Small intestine (tissue), 7 donors: Measurements from ENCODE around the gene KCNN3. TPM values are rescaled to one million over a fixed set of nuclear protein-coding genes. Genes with fewer than 3 reads are reported as not detected.

Experiments used
- DNase-seq, 2 donors: peaks; one replicate each; pipeline versions ENCODE4 v3.0.0 to v3.0.0-alpha.2; 2013
- FAIRE-seq: peaks from 2 replicates; lab custom pipeline; 2012; peaks lifted over from hg19 to GRCh38; lab: Jason Lieb, UNC
- H3K27ac ChIP-seq, 3 donors: one replicate each; pipeline ENCODE4 v1.5.1; 2013; ENCODE audit warnings: low read length in 2 of 3, mild to moderate bottlenecking in 2 of 3, control low read depth in 1 of 3, inconsistent platforms in 1 of 3, low read depth in 1 of 3, moderate library complexity in 1 of 3
- H3K27me3 ChIP-seq, 3 donors: one replicate each; pipeline ENCODE4 v1.6.1; 2013; ENCODE audit warnings: low read length in 3 of 3, inconsistent platforms in 1 of 3; ENCODE audit not compliant: control insufficient read depth in 3 of 3, insufficient read depth in 3 of 3
- H3K36me3 ChIP-seq, 3 donors: one replicate each; pipeline ENCODE4 v1.6.1; 2013; ENCODE audit warnings: low read length in 3 of 3, inconsistent platforms in 1 of 3, low read depth in 1 of 3, mild to moderate bottlenecking in 1 of 3, moderate library complexity in 1 of 3; ENCODE audit not compliant: control insufficient read depth in 3 of 3, insufficient read depth in 2 of 3
- H3K4me1 ChIP-seq, 3 donors: one replicate each; pipeline ENCODE4 v1.6.1; 2013; ENCODE audit warnings: low read length in 2 of 3, inconsistent platforms in 1 of 3, low read depth in 1 of 3, mild to moderate bottlenecking in 1 of 3, moderate library complexity in 1 of 3; ENCODE audit not compliant: control insufficient read depth in 3 of 3, insufficient read depth in 2 of 3
- H3K4me3 ChIP-seq, 3 donors: one replicate each; pipeline ENCODE4 v1.5.1; 2013; ENCODE audit warnings: low read length in 3 of 3, control low read depth in 1 of 3, inconsistent platforms in 1 of 3, low read depth in 1 of 3, mild to moderate bottlenecking in 1 of 3, moderate library complexity in 1 of 3
- H3K9me3 ChIP-seq, 2 donors: one replicate each; pipeline ENCODE4 v1.6.1; 2013; ENCODE audit warnings: low read depth in 1 of 2, low read length in 1 of 2; ENCODE audit not compliant: control insufficient read depth in 2 of 2, insufficient read depth in 1 of 2
- WGBS, 3 donors: extraction: QIAGEN DNeasy Blood & Tissue Kit; methylation state at CpG; one replicate each; pipeline ENCODE4 v1.1.7; 2013; 5-methylcytosine and 5-hydroxymethylcytosine counted together
- polyA plus RNA-seq, 4 donors: library from polyadenylated mRNA; stranded (reverse) in 3 of 4; unstranded in 1 of 4; fragments of 200-250 nt in 3 of 4; fragments of 120-200 nt in 1 of 4; gene quantifications; one replicate each; pipeline versions ENCODE4 v1.2.1 to v1.2.3, GENCODE V29; 2013
- donor health status: healthy with polysubstance abuse.
- donor health status: control.
- donor health status: control.
- donor health status: Bipolar disorder and iron deficiency.
- donor health status: healthy.

Gene KCNN3
- polyA plus RNA-seq, 4 donors, result 0.27 to 1.6 (median 0.94) TPM

DNA sequence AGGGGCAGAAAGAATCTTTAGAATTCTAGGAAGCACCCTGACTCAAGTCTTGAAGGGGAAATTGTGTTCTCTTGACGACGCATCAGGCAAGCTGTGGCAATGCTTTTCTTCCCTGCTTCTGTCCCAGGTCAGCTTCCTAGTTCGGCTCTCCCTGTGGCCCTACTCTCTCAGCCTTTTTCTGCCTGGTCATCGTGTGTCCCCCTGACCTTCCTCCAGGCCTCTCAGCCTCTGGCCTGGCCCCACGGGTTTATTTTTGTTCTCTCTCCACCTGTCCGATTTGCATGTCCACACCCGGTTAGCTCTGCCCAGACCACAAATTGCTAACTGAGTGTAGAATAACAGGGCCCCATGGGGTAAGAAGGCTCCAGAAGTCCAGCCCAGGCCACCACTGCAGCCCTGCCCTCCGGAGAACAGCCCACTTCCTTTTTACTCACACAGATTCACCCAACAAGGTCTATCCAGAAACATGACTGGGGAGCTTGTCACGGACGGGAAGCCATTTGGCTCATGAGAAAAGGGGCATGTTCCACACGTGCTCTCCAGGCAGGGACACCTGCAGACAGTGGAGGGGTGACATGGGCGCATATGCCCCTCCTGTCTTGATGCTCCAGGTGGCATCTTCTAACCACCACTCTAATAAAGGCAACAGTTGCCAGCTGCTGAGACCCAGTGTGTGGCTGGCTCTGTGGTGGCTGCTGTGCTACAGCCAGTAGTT lies 9.8 kb downstream of the KCNN3 start:
- no peaks in the 10 kb centered on the region for H3K36me3 ChIP-seq
- H3K27me3 ChIP-seq, result peaks cover 0 to 34% (median 0%) of the 10 kb centered on the region in 3 donors
- FAIRE-seq (no peak), DNase-seq (no peak)
- H3K4me3 ChIP-seq, result no peak overlapping the region
- no peaks in the 10 kb centered on the region for H3K4me1 ChIP-seq
- 63 to 67% (median 66%) methylated on average over 12 of the region's 12 CpGs for WGBS, 3 donors
- H3K27ac ChIP-seq, result peak overlapping the region in 1 of 3 donors; percentile 80
- no peaks in the 10 kb centered on the region for H3K9me3 ChIP-seq

DNA sequence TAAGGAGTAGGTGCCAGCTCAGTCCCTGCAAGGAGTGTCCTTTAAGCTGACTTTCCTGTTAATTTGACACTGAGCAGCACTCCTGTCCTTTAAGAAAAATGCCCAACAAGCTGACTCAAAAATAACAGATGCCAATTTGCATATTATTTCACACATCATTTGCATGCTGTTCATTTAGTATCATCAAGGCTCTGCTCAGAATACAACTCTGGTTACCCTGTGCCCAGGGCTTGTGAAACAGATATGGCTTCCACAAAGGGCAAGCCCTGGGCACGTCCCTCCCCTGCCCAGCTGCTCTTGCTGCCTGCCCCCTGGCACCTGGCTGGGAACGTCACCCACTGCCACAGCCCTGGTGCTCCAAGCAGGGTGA lies 10.3 kb downstream of the KCNN3 start:
- WGBS, 3 donors, result 43 to 72% (median 51%) methylated on average over 2 of the region's 2 CpGs
- Histone ChIP-seq H3K4me3 (no peak overlapping the region), H3K36me3 (no peaks in the 10 kb centered on the region), H3K27me3 (peaks cover 0 to 34% (median 0%) of the 10 kb centered on the region in 3 donors), H3K9me3 (no peaks in the 10 kb centered on the region), H3K27ac (peak overlapping the region in 1 of 3 donors; percentile 80), H3K4me1 (no peaks in the 10 kb centered on the region)
- FAIRE-seq, result no peak
- no peak for DNase-seq

DNA sequence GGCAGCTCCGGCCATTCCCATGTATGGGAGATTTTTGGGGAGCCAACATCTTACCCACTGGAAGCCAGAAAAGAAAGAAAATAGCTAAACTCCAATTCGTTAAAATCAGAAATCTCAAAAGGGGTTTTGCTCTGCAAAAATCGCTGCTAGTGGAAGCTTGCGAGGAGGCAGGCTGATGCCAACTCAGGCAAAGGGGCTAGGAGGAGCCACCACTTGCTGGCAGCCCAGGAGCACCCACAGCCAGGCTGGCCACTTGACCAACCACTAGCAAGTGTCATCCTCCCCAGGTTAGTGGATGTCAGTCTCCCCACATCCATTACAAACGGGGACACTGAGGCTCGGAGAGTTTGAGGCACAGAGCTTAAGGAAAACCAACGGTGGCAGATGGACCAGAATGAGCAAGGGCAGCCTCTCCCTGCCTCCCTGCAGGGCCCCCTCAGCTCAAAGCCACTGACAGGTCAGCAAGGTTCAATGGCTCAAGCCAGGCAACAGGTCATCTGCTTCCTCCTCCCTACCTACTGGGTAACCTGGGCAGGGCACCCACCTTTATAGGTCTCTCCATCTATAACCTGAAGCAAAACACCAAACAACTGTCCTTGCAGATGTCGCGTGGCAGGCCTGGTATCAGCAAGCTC lies 10.8 kb downstream of the KCNN3 start:
- Histone ChIP-seq H3K36me3 (no peaks in the 10 kb centered on the region), H3K27me3 (peaks cover 0 to 34% (median 0%) of the 10 kb centered on the region in 3 donors), H3K27ac (peak overlapping the region in 1 of 3 donors; percentile 14), H3K4me3 (no peak overlapping the region), H3K4me1 (no peaks in the 10 kb centered on the region), H3K9me3 (no peaks in the 10 kb centered on the region)
- 82 to 88% (median 83%) methylated on average over 9 of the region's 9 CpGs for WGBS, 3 donors
- DNase-seq, result no peak
- FAIRE-seq, result no peak

DNA sequence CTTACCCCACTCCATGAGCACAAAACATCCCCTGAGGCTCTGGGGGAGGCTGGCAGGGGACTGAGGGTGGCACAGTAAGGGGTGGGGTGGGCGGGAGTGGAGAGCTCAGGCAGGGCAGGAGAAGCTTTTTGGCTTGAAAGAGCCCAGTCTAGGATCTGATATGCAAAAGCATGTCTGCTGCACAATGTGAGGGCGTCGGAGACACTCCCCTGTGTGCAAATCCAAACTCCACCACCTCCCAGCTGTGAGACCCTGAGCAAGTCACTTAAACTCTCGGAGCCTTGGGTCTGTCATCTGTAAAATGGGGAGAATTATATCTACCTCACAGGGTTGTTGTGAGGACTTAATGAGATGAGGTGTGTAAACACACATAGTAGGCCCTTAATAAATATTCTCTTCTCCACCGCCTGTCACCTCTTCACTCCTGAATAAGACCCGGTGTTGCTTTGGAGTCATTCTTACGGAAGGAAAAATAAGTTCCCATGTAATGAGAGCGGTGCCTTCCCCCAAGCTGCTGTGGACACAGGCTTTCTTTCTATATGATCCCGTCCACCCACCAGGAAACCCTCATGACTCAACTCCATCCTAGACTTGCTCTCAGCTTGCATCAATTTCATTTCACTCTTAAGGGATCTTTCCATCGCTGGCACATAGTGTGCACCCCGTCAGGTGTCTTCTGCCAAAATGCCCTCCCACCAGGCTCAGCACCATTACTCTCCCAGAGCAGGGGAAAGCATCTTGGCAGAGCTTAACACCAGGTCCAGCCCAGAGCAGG lies 12.5 kb downstream of the KCNN3 start:
- H3K36me3 ChIP-seq, result no peaks in the 10 kb centered on the region
- FAIRE-seq (no peak), DNase-seq (no peak)
- H3K9me3 ChIP-seq, result no peaks in the 10 kb centered on the region
- no peak overlapping the region for H3K27ac ChIP-seq
- H3K4me3 ChIP-seq, result no peak overlapping the region
- no peaks in the 10 kb centered on the region for H3K4me1 ChIP-seq
- 80 to 85% (median 82%) methylated on average over 11 of the region's 11 CpGs for WGBS, 3 donors
- peaks cover 0 to 24% (median 0%) of the 10 kb centered on the region in 3 donors for H3K27me3 ChIP-seq

DNA sequence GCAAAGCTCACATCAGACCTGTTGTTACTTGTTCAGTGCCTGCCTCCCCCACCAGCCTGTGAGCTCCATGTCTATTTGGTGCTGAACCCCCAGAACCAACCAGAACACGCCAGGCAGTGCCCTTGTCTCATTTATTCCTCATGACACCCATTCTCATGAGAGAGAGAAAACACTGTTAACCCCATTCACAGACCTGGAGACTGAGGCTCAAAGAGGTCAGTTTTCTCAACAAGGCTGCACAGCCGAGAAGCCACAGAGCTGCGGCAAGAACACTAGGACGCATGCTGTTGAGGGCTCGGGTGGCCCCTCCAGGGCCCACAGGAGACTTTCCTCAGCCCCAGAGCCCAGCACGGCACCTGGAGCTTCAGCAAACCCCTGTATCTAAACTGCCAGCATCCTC lies 13.1 kb downstream of the KCNN3 start:
- Histone ChIP-seq H3K4me3 (no peak overlapping the region), H3K27ac (no peak overlapping the region), H3K9me3 (no peaks in the 10 kb centered on the region), H3K4me1 (no peaks in the 10 kb centered on the region), H3K27me3 (peaks cover 0 to 18% (median 0%) of the 10 kb centered on the region in 3 donors), H3K36me3 (no peaks in the 10 kb centered on the region)
- FAIRE-seq (no peak), DNase-seq (no peak)
- 88 to 93% (median 91%) methylated on average over 6 of the region's 6 CpGs for WGBS, 3 donors

DNA sequence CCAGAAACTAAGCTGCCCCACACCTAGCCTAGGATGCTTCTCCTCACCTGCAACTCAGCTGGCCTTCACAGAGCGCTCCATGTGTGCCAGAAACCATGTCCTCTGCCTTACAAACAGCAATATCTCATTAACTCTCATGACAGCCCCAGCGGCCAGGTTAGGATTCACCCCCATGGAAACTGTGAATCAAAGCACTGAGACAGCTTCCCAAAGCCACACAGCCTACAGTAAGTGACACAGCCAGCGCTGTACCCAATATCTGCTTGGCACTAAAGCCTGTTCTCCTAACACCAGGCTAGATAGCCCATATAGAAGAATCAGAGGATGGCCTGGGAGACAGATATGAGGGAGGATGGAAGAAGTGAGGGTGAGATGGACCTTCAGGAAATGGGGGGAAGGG lies 13.5 kb downstream of the KCNN3 start:
- FAIRE-seq (no peak), DNase-seq (no peak)
- no peak overlapping the region for H3K4me3 ChIP-seq
- 81 to 87% (median 87%) methylated on average over 3 of the region's 3 CpGs for WGBS, 3 donors
- H3K27me3 ChIP-seq, result peaks cover 0 to 16% (median 0%) of the 10 kb centered on the region in 3 donors
- H3K9me3 ChIP-seq, result no peaks in the 10 kb centered on the region
- no peaks in the 10 kb centered on the region for H3K36me3 ChIP-seq
- no peak overlapping the region for H3K27ac ChIP-seq
- H3K4me1 ChIP-seq, result no peaks in the 10 kb centered on the region

DNA sequence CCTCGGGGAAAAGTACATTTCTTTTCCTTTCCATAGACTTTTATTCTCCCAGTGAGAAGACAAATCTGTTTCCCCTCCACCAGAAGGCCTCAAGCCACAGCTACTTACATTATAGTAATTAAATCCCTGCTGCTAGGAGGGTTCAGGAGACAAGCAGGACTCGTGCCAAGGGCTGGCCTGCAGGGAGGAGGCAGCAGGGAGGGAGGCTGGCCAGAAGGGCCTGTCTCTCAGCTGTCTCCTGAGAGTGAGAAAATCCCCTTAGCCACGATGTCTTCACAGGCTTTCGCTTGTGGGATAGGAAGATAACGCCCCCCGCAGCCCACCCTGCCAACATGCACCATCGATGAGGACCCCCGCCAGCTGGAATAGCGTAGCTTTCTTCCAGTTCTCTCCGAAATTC lies 14.0 kb downstream of the KCNN3 start:
- Histone ChIP-seq H3K4me3 (no peak overlapping the region), H3K9me3 (no peaks in the 10 kb centered on the region), H3K36me3 (no peaks in the 10 kb centered on the region), H3K4me1 (no peaks in the 10 kb centered on the region), H3K27ac (no peak overlapping the region), H3K27me3 (peaks cover 0 to 14% (median 0%) of the 10 kb centered on the region in 3 donors)
- DNase-seq (no peak), FAIRE-seq (no peak)
- 59 to 71% (median 68%) methylated on average over 10 of the region's 10 CpGs for WGBS, 3 donors

DNA sequence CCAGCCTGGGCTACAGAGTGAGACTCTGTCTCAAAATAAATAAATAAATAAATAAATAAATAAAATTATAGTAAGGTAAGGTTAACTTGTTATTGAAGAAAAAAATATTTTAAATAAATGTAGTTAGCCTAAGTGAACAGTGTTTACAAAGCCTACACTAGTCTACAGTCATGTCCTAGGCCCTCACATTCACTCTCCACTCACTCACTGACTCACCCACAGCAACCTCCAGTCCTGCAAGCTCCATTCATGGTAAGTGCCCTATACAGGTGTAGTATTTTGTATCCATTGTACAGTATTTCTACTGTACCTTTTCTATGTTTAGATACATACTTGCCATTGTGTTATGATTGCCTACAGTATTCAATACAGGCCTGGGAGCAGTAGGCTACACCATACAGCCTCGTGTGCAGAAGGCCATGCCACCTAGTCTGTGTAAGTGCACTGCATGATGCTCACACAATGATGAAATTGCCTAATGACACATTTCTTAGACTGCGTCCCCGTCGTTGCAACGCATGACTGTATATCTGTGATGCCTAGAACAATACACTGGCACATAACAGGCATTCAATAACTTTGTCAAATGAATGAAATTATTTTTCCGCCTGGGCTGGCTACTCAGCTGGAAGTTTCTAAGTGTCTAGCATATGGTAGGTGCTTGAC lies 14.8 kb downstream of the KCNN3 start:
- Histone ChIP-seq H3K36me3 (no peaks in the 10 kb centered on the region), H3K27ac (no peak overlapping the region), H3K4me1 (no peaks in the 10 kb centered on the region), H3K9me3 (no peaks in the 10 kb centered on the region), H3K27me3 (peaks cover 0 to 9% (median 0%) of the 10 kb centered on the region in 3 donors), H3K4me3 (no peak overlapping the region)
- WGBS, 3 donors, result 75 to 92% (median 86%) methylated on average over 6 of the region's 6 CpGs
- DNase-seq, result no peak
- FAIRE-seq, result no peak
